GM21381 (cell line): ENCODE results near the gene DOCK6.
"Not testable (repeated sequence)": the region's sequence is repeated elsewhere in the genome, so short reads cannot be mapped to it uniquely, and the experiment has no call there.

Source experiments
- ATAC-seq: cut with Tn5 transposase; IDR thresholded peaks from one replicate; pipeline ENCODE4 v1.9.1; 2021; ENCODE audit warnings: mild to moderate bottlenecking, moderate library complexity; ENCODE audit not compliant: unreplicated experiment

DOCK6 gene

DNA sequence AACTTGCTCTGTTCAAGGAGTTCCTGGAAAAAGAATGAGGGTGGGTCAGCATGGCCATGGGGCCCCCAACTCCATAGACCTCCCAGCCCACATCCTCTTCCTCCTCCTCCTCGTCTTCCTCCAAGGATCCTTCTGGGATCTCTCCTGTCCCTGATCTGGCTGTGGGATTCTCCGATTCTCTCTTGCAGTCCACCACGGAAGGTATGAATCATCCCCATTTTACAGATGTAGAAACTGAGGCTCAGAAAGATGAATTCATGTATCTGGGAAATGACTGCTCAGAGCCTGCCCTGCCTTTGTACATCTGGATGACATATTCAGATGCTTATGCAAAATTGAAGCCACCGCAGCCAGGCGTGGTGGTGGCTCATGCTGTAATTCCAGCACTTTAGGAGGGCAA is 62.8 kb downstream of the DOCK6 start:
- no peak for ATAC-seq

DNA sequence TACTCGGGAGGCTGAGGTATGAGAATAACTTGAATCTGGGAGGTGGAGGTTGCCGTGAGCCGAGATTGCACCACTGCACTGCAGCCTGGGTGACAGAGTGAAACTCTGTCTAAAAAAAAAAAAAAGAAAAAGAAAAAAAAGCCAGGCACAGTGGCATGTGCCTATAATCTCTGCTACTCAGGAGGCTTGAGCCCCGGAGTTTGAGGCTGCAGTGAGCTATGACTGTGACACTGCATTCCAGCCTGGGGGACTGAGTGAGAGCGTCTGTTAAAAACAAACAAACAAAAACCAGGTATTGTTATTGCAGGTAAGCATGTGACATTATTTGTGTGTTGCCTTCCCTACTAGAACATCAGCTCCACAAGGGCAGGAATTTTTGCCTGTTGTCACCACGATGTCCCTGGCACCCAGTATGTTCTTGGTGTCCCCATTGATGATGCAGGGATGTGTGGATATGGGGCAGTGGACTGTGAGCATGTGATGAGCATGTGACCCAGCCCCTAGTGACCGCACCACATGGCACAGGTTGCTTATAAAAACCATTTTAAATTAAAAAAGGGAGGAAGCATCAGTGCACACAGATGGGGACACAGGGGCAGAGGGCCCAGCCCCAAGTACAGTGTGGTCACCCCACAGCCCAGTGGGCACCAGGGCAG is 63.4 kb downstream of the DOCK6 start:
- no peak for ATAC-seq

DNA sequence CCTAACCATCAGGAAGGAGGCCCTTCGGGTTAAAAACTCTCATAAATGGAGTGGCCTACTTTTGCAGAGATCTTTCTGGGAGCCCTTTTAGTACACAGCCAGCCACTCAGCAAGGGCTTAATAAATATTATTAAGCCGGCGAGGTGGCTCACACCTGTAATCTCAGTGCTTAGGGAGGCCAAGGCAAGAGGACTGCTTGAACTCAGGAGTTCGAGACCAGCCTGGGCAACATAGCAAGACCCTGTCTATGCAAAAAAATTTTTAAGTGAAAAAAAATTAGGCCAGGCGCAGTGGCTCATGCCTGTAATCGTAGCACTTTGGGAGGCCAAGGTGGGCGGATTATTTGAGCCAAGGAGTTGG is 64.2 kb downstream of the DOCK6 start:
- ATAC-seq: no peak

DNA sequence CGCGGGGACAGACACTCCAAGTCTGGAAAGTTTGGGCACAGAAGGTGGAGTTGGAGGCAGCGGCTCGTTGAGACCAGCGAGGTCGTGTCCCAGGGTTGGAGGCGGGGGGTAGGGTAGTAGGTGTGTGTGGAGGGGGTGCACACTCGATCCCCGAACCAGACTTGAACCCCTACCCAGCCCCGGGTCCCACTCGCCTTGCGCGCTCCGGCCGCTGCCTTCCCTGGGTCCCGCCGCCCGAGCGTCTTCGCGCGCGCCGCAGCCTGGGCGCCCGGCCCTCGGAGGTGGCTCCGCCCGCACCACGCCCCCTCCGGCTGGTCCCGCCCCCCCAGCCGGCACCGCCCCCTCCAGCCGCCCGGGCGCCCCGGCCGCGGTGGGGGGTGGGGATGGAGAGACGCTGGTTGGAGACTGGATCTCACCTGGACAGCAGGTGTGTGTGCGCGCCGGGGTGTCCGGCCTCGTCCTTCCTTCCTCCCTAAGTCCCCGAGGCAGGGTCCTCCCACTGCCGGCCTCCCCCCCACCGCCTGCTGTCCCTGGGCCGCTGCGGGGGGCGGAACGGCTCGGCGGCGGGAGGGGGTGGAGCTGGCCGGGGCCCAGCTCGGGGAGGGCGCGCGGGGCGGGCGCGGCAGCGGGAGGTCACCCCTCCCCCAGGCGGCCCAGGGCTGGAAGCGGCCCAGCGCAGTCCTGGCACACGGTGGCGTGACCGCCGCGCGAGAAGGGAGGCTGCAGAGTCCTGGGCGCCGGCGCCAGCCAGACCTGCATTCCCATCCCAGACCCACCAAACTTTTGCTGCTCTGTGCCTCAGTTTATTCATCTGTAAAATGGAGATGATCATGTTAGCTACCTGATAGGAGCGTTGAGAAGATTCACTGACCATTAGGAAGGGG is 64.8 kb downstream of the DOCK6 start, which contains the start of gene KANK2:
Gene KANK2 (minus strand): TSS at position 255 of the 884 bp plus-strand sequence. CDS start 3,034 bp downstream, outside the sequence.
- peak; percentile 75 for ATAC-seq

- ATAC-seq: no peak
Observed at GRCh38 chr19:11196406-11197287, 65.7 kb downstream of the DOCK6 start.

GRCh38 chr19:11195681-11196080 is 66.6 kb downstream of the DOCK6 start:
- no peak for ATAC-seq

- ATAC-seq: no peak
Observed at GRCh38 chr19:11194656-11195558, 67.4 kb downstream of the DOCK6 start.

DNA sequence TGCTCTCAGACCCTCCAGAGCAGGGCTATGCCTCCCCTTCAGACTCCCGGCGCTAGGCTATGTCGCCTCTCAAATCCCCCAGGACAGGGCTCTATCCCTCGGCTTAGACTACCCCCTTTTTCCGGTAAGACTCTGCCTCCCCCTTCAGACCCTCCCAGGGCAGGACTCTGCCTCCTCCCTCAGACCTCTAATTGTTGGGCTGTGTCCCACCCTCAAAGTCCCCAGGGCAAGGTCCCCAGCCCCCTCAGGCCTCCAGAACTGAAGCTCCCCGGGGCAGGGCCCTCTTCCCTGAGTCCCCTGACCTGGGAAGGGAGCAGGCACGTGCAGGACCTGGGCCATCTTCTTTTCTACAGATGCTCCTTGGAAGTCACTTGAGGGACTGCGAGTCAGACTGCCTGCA is 68.2 kb downstream of the DOCK6 start:
- ATAC-seq: no peak

GRCh38 chr19:11192957-11193939 is 69.1 kb downstream of the DOCK6 start:
- ATAC-seq: no peak

- ATAC-seq: no peak
Observed at GRCh38 chr19:11191934-11192333, 70.4 kb downstream of the DOCK6 start.

DNA sequence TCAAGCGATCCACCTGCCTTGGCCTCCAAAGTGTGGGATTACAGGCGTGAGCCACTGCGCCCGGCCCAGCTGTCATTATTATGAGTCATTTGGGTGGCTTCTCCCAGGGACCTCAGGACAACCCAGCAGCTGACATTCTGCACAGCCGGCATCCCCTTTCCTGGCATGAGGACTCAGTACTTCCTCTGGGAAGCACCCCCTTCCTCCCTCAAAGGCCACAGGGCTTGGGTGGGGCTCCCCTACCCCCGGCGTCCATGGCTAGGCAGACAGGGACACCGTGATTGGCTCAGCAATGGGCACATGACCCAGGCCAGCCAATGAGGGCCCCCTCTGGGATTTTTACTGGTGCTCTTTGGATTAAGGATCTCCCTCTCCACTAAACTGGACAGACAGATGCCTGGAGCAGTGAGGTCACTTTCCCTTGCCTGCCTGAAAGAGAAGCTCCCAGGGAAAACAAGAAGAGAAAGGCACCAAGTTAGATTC is 71.0 kb downstream of the DOCK6 start:
- no peak for ATAC-seq

- no peak for ATAC-seq
Observed at GRCh38 chr19:11190501-11190900, 71.8 kb downstream of the DOCK6 start.

- no peak for ATAC-seq
Observed at GRCh38 chr19:11187441-11187840, 74.9 kb downstream of the DOCK6 start.

GRCh38 chr19:11182994-11183393 is 79.3 kb downstream of the DOCK6 start:
- ATAC-seq: no peak

DNA sequence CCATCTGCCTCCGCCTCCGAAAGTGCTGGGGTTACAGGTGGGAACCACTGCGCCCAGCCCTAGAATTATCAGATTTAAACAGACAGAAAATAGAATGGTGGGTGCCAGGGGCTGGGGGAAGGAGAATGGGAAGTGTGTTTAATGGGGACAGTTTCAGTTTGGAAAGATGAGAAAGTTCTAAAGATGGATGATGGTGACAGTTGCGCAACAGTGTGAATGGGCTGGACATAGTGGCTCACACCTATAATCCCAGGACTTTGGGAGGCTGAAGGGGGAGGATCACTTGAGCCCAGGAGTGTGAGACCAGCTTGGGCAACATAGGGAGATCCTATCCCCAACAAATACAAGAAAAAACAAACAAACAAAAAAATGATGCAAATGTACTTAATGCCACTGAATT is 80.8 kb downstream of the DOCK6 start:
- ATAC-seq: no peak

GRCh38 chr19:11180975-11181374 is 81.3 kb downstream of the DOCK6 start:
- ATAC-seq: not testable (repeated sequence)

- ATAC-seq: no peak
Observed at GRCh38 chr19:11180346-11180745, 82.0 kb downstream of the DOCK6 start.

DNA sequence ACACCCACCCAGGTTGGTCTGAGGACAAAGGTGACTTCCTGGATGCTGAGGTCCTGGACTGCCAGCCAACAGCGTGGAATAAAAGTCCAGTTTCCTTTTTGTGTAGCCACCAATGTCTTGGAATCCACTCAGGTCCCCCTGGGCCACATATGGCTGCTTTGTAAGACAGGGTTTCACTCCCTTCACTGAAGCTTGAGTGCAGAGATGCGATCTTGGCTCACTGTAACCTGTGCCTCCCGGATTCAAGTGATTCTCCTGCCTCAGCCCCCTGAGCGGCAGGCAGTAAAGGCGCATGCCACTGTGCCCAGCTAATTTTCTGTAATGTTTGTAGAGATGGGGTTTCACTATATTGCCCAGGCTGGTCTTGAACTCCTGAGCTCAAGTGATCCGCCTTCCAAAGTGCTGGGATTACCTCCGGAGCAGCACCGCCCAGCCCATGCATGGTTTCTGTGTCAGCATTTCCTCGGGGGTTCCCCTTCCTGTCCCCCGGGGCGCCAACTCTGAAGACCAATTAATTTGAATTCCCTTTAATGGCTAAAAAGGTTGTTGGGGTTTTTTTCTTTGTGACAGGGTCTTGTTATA is 82.5 kb downstream of the DOCK6 start:
- ATAC-seq: no peak

GRCh38 chr19:11179145-11179465 is 83.2 kb downstream of the DOCK6 start:
- not testable (repeated sequence) for ATAC-seq
